ENCODE data around the gene C1orf116.

- TF ChIP-seq CTCF (optimal IDR thresholded peaks at IDR 0.05 in 1 of 3, IDR thresholded peaks at IDR 0.05 in 1 of 3, conservative IDR thresholded peaks at IDR 0.05 in 1 of 3; ENCODE audit: extremely low read depth in 1 of 3, insufficient read depth in 2 of 3, low read length in 3 of 3), result peak in 2 of 3 experiments; percentile 9 to 31
- TF ChIP-seq EZH2 (IDR thresholded peaks at IDR 0.05; ENCODE audit: low read length), result no peak
Observed at GRCh38 chr1:207052911-207053769, 20.6 kb upstream of the C1orf116 start, which contains the start of gene PFKFB2.
